ENCODE data around the gene GLI2.

GRCh38 chr2:120734930-120735651, 577 bp upstream of the GLI2 start:
- TF ChIP-seq CTCF (IDR thresholded peaks at IDR 0.05; ENCODE audit: control extremely low read depth in 1 of 3, insufficient read depth in 1 of 3, low read depth in 1 of 3, low read length in 3 of 3) (no peak), ZNF274 (IDR thresholded peaks at IDR 0.05; ENCODE audit: borderline replicate concordance, extremely low read depth, low read length) (no peak)

Measured in H1 (cell line).